ENCODE results near the gene TBL1X. TPM values are rescaled to one million over a fixed set of nuclear protein-coding genes. Genes with fewer than 3 reads are reported as not detected.
"Not testable (repeated sequence)": the region's sequence is repeated elsewhere in the genome, so short reads cannot be mapped to it uniquely, and the experiment has no call there.

Gene TBL1X
- total RNA-seq, 1 donor from 2014 or later, result 6.5 TPM

DNA sequence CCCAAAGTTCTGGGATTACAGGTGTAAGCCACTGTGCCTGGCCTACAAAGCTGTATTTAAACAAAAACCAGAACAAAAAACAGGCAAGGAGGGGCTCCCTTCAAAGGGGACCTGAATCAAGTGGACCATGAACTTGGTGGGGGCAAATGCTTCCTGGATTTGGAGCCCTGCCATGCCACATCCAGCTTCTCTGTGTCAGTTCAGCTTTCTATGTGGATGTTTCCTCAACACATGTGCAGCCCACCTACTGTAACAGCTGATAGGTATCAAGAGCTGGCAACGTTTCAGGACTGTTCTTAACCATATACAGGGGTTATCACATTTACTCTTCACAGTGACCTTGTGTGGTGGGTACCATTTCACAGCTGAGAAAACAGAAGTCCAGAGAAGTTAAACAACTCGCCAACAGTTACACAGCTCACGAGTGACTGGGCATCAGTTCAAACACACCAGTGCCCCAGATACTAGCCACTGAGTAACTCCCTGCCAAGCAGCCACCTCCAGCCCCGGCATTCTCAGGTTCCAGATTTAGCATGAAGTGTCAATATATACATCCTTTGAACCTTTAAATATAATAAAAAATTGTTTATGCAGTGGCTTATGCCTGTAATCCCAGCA lies 293.3 kb downstream of the TBL1X start:
- Mint-ChIP-seq H3K27me3 (ENCODE audit: unreplicated experiment) (no peaks in the 10 kb centered on the region), H3K36me3 (ENCODE audit: unreplicated experiment) (no peaks in the 10 kb centered on the region), H3K9me3 (ENCODE audit: unreplicated experiment) (no peaks in the 10 kb centered on the region), H3K4me3 (ENCODE audit: unreplicated experiment) (no peak overlapping the region), H3K27ac (ENCODE audit: unreplicated experiment) (no peak overlapping the region), H3K4me1 (ENCODE audit: low read depth, unreplicated experiment) (no peaks in the 10 kb centered on the region)
- DNase-seq, result no peak
- TF ChIP-seq, protein P1, sequence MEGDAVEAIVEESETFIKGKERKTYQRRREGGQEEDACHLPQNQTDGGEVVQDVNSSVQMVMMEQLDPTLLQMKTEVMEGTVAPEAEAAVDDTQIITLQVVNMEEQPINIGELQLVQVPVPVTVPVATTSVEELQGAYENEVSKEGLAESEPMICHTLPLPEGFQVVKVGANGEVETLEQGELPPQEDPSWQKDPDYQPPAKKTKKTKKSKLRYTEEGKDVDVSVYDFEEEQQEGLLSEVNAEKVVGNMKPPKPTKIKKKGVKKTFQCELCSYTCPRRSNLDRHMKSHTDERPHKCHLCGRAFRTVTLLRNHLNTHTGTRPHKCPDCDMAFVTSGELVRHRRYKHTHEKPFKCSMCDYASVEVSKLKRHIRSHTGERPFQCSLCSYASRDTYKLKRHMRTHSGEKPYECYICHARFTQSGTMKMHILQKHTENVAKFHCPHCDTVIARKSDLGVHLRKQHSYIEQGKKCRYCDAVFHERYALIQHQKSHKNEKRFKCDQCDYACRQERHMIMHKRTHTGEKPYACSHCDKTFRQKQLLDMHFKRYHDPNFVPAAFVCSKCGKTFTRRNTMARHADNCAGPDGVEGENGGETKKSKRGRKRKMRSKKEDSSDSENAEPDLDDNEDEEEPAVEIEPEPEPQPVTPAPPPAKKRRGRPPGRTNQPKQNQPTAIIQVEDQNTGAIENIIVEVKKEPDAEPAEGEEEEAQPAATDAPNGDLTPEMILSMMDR (IDR thresholded peaks at IDR 0.05; ENCODE audit: partially characterized antibody, unreplicated experiment), result no peak

DNA sequence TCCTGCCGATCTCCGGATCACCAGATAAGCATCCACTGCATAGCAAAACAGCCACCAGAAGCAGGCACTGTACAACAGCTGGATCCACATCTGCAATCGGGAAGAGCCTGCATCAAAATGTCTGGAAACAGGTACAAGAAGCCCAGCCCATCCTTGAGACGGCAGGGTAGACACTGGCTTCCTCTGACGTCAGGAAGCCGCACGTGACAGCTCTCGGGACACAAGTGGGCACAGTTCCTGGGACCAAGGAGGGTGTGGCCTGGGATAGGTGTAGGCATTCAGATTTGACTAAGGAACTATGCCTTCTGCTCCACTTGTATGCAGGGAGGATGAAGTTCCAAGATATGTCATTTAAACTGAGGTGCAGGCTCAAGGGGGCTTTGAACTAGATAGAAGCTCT lies 294.5 kb downstream of the TBL1X start:
- TF ChIP-seq, protein P1 (IDR thresholded peaks at IDR 0.05; ENCODE audit: partially characterized antibody, unreplicated experiment), result no peak

DNA sequence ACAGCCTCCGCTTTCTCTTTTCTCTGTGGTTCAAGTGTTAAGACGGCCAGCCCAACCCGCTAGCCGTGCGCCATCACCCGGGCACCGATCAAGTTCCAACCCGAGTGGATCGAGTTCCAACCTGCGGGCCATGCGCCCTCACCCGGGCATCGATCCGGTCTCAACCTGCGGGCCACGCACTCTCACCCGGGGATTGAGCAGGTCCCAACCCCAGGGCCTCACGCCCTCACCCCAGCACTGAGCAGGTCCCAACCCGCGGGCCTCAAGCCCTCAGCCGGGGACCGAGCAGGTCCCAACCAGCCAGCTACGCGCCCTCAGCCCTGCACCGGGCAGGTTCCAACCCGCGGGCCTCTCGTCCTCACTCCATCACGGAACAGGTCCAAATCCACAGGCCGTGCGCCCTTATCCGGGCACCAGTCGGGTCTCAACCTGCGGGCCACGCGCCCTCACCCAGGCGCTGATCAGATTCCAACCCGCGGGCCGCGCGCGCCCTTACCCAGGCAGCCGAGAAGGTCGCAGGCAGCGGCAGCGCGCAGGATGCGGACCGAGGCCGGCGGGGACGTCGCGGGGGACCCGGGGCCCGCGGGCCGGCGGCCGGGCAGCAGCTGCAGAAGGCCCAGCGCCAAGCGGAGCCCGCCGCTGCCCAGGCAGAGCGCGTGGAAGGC lies 300.3 kb downstream of the TBL1X start:
- Mint-ChIP-seq H3K27me3 (ENCODE audit: unreplicated experiment) (no peaks in the 10 kb centered on the region), H3K27ac (ENCODE audit: unreplicated experiment) (no peak overlapping the region), H3K9me3 (ENCODE audit: unreplicated experiment) (no peaks in the 10 kb centered on the region), H3K4me3 (ENCODE audit: unreplicated experiment) (peak overlapping the region; percentile 52), H3K36me3 (ENCODE audit: unreplicated experiment) (no peaks in the 10 kb centered on the region), H3K4me1 (ENCODE audit: low read depth, unreplicated experiment) (peaks cover 7% of the 10 kb centered on the region)
- peak; percentile 26 for DNase-seq
- TF ChIP-seq, protein P1 (IDR thresholded peaks at IDR 0.05; ENCODE audit: partially characterized antibody, unreplicated experiment), result no peak

More for the DNA sequence above, 294.5 kb downstream of the TBL1X start:
- H3K27me3 Mint-ChIP-seq (ENCODE audit: unreplicated experiment), result no peaks in the 10 kb centered on the region
- H3K36me3 Mint-ChIP-seq (ENCODE audit: unreplicated experiment), result no peaks in the 10 kb centered on the region
- H3K27ac Mint-ChIP-seq (ENCODE audit: unreplicated experiment), result no peak overlapping the region
- DNase-seq, result no peak
- no peak overlapping the region for H3K4me3 Mint-ChIP-seq (ENCODE audit: unreplicated experiment)
- no peaks in the 10 kb centered on the region for H3K9me3 Mint-ChIP-seq (ENCODE audit: unreplicated experiment)
- no peaks in the 10 kb centered on the region for H3K4me1 Mint-ChIP-seq (ENCODE audit: low read depth, unreplicated experiment)

DNA sequence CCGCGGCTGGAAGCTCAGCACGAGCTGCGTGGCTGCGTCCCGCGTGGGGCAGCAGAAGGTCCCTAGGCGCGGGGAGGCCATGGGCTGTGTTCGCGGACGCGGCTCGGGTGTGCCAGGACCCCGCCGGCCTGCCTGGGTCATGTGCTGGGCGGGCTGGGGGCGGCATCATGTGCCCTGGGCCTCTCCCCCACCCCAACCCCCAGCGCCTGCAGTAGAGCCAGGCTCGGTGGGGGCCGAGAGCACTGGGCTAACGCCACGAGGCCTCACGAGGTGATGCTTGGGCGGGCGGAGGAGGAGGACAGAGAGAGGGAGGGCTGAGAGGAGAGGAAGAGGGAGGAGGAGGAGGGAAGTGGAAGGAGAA lies 300.9 kb downstream of the TBL1X start, which contains the start of gene GPR143:
GPR143 (minus strand) TSS at position 111 of the 361 bp plus-strand sequence; CDS start at position 81, 30 bp downstream.
- no peak within 1 kb of the TSS for H3K27ac Mint-ChIP-seq (ENCODE audit: unreplicated experiment)
- peaks cover 7% of the 10 kb centered on the region for H3K4me1 Mint-ChIP-seq (ENCODE audit: low read depth, unreplicated experiment)
- no peaks in the 10 kb centered on the region for H3K27me3 Mint-ChIP-seq (ENCODE audit: unreplicated experiment)
- TF ChIP-seq, protein P1 (IDR thresholded peaks at IDR 0.05; ENCODE audit: partially characterized antibody, unreplicated experiment), result no peak
- H3K4me3 Mint-ChIP-seq (ENCODE audit: unreplicated experiment), result peak within 1 kb of the TSS; percentile 52
- H3K9me3 Mint-ChIP-seq (ENCODE audit: unreplicated experiment), result no peaks in the 10 kb centered on the region
- DNase-seq, result no peak
- H3K36me3 Mint-ChIP-seq (ENCODE audit: unreplicated experiment), result no peaks in the 10 kb centered on the region

DNA sequence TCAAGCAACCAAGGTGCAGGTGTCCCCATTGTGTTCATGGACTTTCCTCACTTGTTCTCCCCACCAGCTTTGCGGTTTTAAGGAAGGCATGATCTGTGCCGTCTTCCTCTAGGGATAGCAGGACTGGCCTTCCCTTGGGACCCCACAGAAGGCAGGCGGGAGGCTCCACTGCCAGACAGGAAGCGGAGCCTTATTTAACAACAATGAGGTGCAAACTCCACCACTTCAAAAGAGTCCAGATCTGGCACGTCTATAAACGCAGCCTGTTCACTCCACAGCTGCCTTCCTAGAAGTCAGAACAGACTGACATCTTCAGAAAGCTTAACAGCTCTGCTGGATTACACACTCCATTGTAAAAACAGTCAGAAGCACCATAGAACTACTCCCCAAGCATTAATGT lies 302.5 kb downstream of the TBL1X start:
- no peak for DNase-seq
- Mint-ChIP-seq H3K27me3 (ENCODE audit: unreplicated experiment) (no peaks in the 10 kb centered on the region), H3K9me3 (ENCODE audit: unreplicated experiment) (no peaks in the 10 kb centered on the region), H3K36me3 (ENCODE audit: unreplicated experiment) (no peaks in the 10 kb centered on the region), H3K4me3 (ENCODE audit: unreplicated experiment) (no peak overlapping the region), H3K4me1 (ENCODE audit: low read depth, unreplicated experiment) (peaks cover 7% of the 10 kb centered on the region), H3K27ac (ENCODE audit: unreplicated experiment) (peak overlapping the region; percentile 8)
- TF ChIP-seq, protein P1 (IDR thresholded peaks at IDR 0.05; ENCODE audit: partially characterized antibody, unreplicated experiment), result no peak

DNA sequence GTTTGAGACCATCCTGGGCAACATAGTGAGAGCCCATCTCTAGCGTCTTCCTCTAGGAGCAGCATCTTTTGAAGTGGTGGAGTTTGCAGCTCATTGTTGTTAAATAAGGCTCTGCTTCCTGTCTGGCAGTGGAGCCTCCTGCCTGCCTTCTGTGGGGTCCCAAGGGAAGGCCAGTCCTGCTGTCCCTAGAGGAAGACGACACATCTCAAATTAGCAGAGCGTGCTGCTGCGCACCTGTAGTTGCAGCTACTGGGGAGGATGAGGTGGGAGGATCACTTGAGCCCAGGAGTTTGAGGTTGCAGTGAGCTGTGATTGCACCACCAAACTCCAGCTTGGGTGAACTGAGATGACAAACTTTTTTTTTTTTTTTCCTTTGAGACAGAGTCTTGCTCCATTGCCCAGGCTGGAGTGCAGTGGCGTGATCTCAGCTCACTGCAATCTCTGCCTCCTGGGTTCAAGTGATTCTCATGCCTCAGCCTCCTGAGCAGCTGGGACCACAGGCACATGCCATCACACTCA lies 303.5 kb downstream of the TBL1X start:
- H3K4me3 Mint-ChIP-seq (ENCODE audit: unreplicated experiment); DNase-seq; H3K36me3 Mint-ChIP-seq (ENCODE audit: unreplicated experiment); H3K27me3 Mint-ChIP-seq (ENCODE audit: unreplicated experiment); H3K4me1 Mint-ChIP-seq (ENCODE audit: low read depth, unreplicated experiment); H3K27ac Mint-ChIP-seq (ENCODE audit: unreplicated experiment); H3K9me3 Mint-ChIP-seq (ENCODE audit: unreplicated experiment): not testable (repeated sequence)
